Vagina (tissue), 2 donors: ENCODE data around the gene PDE11A. TPM values are rescaled to one million over a fixed set of nuclear protein-coding genes. Genes with fewer than 3 reads are reported as not detected.
"Not testable (repeated sequence)": the region's sequence is repeated elsewhere in the genome, so short reads cannot be mapped to it uniquely, and the experiment has no call there.

Source experiments
- DNase-seq, 2 donors: peaks; one replicate each; pipeline ENCODE4 v3.0.0-alpha.2; 2017; ENCODE audit errors: extremely low spot score in 2 of 2
- H3K27ac ChIP-seq: fragments of 200-600 bp; sonication (generic); one replicate; pipeline ENCODE4 v1.5.1; 2019
- H3K27me3 ChIP-seq: fragments of 200-600 bp; sonication (generic); one replicate; pipeline ENCODE4 v1.5.1; 2019
- H3K36me3 ChIP-seq, 2 donors: fragments of 200-600 bp; sonication (generic); one replicate each; pipeline ENCODE4 v1.5.1; 2017 to 2019
- H3K4me1 ChIP-seq: fragments of 200-600 bp; sonication (generic); one replicate; pipeline ENCODE4 v1.5.1; 2019
- H3K4me3 ChIP-seq, 2 donors: fragments of 200-600 bp; sonication (generic); 1 replicate in 1 of 2; 2 replicates in 1 of 2; pipeline ENCODE4 v1.5.1; 2016 to 2019
- H3K9me3 ChIP-seq: fragments of 200-600 bp; sonication (generic); one replicate; pipeline ENCODE4 v1.5.1; 2019
- CTCF ChIP-seq, 3 experiments: fragments of 450-650 bp in 2 of 3; fragments of 200-600 bp in 1 of 3; sonication (generic) in 1 of 3; IDR thresholded peaks; one replicate each; pipeline ENCODE4 v1.5.1; 2017 to 2019; ENCODE audit warnings: antibody characterized with exemption in 3 of 3, mild to moderate bottlenecking in 2 of 3, moderate library complexity in 2 of 3
- POLR2A ChIP-seq, 2 donors: fragments of 450-650 bp; IDR thresholded peaks; one replicate each; pipeline ENCODE4 v1.6.1; 2017; ENCODE audit warnings: antibody characterized with exemption in 2 of 2, mild to moderate bottlenecking in 2 of 2, moderate library complexity in 2 of 2
- POLR2AphosphoS5 ChIP-seq, 2 donors: sonication (generic); formaldehyde crosslinking; IDR thresholded peaks; one replicate each; pipeline ENCODE4 v1.9.0; 2017; ENCODE audit warnings: antibody characterized with exemption in 2 of 2, mild to moderate bottlenecking in 2 of 2, low read depth in 1 of 2; ENCODE audit not compliant: insufficient read depth in 1 of 2
- intact Hi-C: fragments of 100-400 bp; cut with DNase I; formaldehyde crosslinking; loops from one replicate; pipeline ENCODE4 v1.15.1; 2023
- total RNA-seq: library from RNA; depleted of rRNA; stranded (reverse); fragments of >200 nt; gene quantifications from one replicate; pipeline ENCODE4 v1.2.3, GENCODE V29; 2016

The PDE11A gene
- total RNA-seq, 1 donor from 2014 or later, result 0.25 TPM

- intact Hi-C loops, result no loop called here
- Histone ChIP-seq H3K27ac (no peak overlapping the region), H3K27me3 (no peaks in the 10 kb centered on the region), H3K4me1 (no peaks in the 10 kb centered on the region), H3K9me3 (no peaks in the 10 kb centered on the region), H3K36me3 (no peaks in the 10 kb centered on the region), H3K4me3 (no peak overlapping the region)
- no peak for DNase-seq
- TF ChIP-seq POLR2A (IDR thresholded peaks at IDR 0.05), result no peak
- TF ChIP-seq CTCF (IDR thresholded peaks at IDR 0.05), result no peak
- no peak for TF ChIP-seq POLR2AphosphoS5 (IDR thresholded peaks at IDR 0.05; ENCODE audit: insufficient read depth in 1 of 2, low read depth in 1 of 2)
Observed at GRCh38 chr2:178066324-178066723, 6.3 kb downstream of the PDE11A start.

DNA sequence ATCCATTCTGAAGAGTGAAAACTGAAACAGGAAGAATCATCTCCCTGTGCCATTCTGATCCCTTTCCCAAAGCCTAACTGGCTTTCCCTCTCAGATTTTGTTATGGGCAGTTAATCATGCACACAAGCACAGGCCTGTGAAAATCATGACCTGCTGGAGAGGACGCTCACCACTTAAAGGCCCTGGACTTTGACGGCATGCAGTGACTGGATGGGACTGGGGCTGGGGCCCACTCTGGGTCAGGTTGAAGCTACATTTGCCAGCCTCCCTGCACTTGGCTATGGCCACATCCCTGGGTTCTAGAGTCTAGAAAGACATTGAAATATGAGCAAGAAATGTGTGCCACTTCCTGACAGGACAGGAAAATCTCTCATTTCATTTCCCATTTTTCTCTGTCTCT, 12.9 kb downstream of the PDE11A start:
- TF ChIP-seq POLR2A (IDR thresholded peaks at IDR 0.05) (no peak), CTCF (IDR thresholded peaks at IDR 0.05) (no peak)
- intact Hi-C loops, result no loop called here
- no peaks in the 10 kb centered on the region for H3K4me1 ChIP-seq

DNA sequence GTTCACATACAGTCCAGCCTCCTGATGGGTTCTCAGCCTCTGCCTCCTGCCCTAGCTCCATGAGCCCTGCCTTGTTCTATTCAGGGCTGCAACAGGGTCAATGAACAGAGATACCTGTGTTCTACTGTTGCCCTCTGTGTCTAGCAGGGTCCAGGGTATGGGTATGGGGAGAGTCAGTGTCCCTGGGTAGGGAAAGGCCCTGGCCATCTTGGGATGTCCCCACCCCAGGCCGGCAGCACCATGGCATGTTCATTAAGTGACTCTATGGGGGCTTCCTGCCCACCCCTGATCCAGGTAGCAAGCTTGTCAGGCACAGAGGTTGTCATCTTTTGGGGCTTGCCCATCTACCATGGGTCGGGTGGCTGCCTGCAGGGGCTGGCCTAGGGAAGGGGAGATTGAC, 13.5 kb downstream of the PDE11A start:
- DNase-seq, result no peak
- H3K27me3 ChIP-seq, result no peaks in the 10 kb centered on the region
- H3K27ac ChIP-seq, result no peak overlapping the region
- no peaks in the 10 kb centered on the region for H3K9me3 ChIP-seq
- H3K4me1 ChIP-seq, result no peaks in the 10 kb centered on the region
- TF ChIP-seq POLR2A (IDR thresholded peaks at IDR 0.05) (no peak), POLR2AphosphoS5 (IDR thresholded peaks at IDR 0.05; ENCODE audit: insufficient read depth in 1 of 2, low read depth in 1 of 2) (no peak), CTCF (IDR thresholded peaks at IDR 0.05) (no peak)
- H3K36me3 ChIP-seq, result no peaks in the 10 kb centered on the region
- H3K4me3 ChIP-seq, result no peak overlapping the region
- intact Hi-C loops, result no loop called here

More for the DNA sequence above, 12.9 kb downstream of the PDE11A start:
- Histone ChIP-seq H3K27me3 (no peaks in the 10 kb centered on the region), H3K4me3 (no peak overlapping the region), H3K27ac (no peak overlapping the region), H3K9me3 (no peaks in the 10 kb centered on the region), H3K36me3 (no peaks in the 10 kb centered on the region)
- no peak for DNase-seq

GRCh38 chr2:178057179-178057680, 15.3 kb downstream of the PDE11A start:
- H3K9me3 ChIP-seq, result no peaks in the 10 kb centered on the region
- H3K36me3 ChIP-seq, result no peaks in the 10 kb centered on the region
- no peak for DNase-seq
- TF ChIP-seq POLR2AphosphoS5 (IDR thresholded peaks at IDR 0.05; ENCODE audit: insufficient read depth in 1 of 2, low read depth in 1 of 2), result no peak
- TF ChIP-seq POLR2A (IDR thresholded peaks at IDR 0.05), result no peak
- TF ChIP-seq CTCF (IDR thresholded peaks at IDR 0.05), result no peak
- no peak overlapping the region for H3K27ac ChIP-seq
- H3K4me1 ChIP-seq, result no peaks in the 10 kb centered on the region
- intact Hi-C loops, result no loop called here
- no peaks in the 10 kb centered on the region for H3K27me3 ChIP-seq
- no peak overlapping the region for H3K4me3 ChIP-seq

DNA sequence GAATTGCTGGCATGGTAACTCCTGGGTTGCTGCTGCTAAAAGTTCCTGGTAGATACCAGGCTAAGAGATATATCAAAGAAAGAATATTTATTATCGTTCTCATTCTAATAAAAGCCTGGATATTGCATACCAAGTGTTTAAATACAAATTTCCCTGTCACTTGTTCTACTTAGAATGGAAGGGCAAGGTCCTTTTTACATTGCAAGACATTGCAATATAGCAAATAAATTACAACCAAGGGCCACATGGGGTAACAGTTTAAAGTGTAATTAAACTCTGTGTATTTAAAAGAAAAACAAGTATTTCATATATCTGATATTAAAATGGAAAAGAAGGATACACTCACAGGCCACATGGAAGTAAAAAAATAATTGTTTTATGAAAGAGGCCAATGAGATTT, 16.2 kb downstream of the PDE11A start:
- no peak for DNase-seq
- TF ChIP-seq POLR2AphosphoS5 (IDR thresholded peaks at IDR 0.05; ENCODE audit: insufficient read depth in 1 of 2, low read depth in 1 of 2), result no peak
- TF ChIP-seq POLR2A (IDR thresholded peaks at IDR 0.05), result no peak
- TF ChIP-seq CTCF (IDR thresholded peaks at IDR 0.05), result no peak
- no peaks in the 10 kb centered on the region for H3K36me3 ChIP-seq
- no peak overlapping the region for H3K27ac ChIP-seq
- H3K4me1 ChIP-seq, result no peaks in the 10 kb centered on the region
- no peaks in the 10 kb centered on the region for H3K27me3 ChIP-seq
- H3K9me3 ChIP-seq, result no peaks in the 10 kb centered on the region
- intact Hi-C loops, result no loop called here
- no peak overlapping the region for H3K4me3 ChIP-seq

- intact Hi-C loops, H3K4me3 ChIP-seq, H3K36me3 ChIP-seq, H3K27ac ChIP-seq, H3K27me3 ChIP-seq, H3K9me3 ChIP-seq, H3K4me1 ChIP-seq, DNase-seq: not testable (repeated sequence)
Observed at GRCh38 chr2:178051257-178051656, 21.3 kb downstream of the PDE11A start.
